Effector CD4-positive, alpha-beta T cell (primary cell): ENCODE results near the gene BAZ1B.
"Not testable (repeated sequence)": the region's sequence is repeated elsewhere in the genome, so short reads cannot be mapped to it uniquely, and the experiment has no call there.

Source experiments
- DNase-seq: peaks from one replicate; pipeline ENCODE4 v3.0.0-alpha.2; 2020

BAZ1B gene

DNA sequence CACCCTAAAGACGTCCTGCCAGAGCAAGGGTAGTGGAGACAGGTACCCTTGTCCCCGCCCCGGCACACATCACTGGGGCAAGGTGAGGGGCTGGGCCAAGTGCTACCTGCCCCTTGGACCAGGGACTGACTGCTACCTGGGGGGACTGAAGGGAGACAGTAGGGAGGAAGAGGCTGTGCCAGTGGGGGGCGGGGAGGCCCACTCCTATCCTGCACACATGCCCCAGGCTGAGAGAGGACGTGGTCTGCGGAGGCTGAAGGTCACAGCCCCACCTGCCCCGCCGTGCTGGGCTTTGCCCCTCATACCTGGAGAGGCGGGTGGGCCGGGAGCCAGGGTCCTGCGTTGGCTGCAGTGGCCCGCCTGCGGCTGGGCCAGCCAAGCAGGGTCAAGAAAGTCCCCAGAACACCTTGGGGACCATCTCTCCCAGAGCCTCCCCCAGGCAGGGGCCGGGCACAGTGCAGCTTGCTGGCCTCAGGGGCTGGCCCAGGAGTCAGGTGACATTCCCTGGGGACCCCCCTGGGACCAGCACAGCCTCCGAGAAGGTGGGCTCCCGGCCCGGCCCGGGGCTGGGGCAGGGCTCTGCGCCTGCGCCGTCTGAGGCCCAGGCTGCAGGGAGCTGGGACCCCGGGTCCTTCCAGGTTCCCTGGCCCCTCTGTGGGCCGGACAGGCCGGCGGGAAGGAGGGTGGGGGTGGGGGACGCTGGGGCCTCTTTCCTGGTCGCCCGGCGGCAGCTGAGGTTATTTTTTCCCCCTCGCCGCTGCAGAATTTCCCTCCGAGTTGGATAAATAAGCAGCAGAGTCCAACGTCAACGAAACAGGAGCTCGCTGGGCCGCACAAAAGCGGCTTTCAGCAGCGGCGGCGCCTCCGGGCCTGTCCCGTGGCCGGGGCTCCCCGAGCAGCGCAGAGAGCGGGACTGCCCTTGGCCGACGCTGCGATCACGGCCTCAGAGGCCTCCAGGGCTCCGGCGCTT is 98.3 kb downstream of the BAZ1B start:
- DNase-seq, result no peak

DNA sequence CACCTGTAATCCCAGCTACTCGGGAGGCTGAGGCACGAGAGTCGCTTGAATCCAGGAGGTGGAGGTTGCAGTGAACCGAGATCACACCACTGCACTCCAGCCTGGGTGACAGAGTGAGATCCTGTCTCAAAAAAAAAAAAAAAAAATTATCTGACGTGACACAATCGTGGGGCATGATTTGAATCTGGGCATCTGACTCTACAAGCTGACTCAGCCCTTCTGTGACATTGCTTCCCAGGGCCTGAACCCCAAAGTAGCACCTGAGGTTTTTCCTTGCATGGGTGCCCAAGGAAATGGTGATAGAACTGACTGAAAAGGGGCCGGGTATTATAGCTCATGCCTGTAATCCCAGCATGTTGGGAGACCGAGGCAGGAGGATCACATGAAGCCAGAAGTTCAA is 101.5 kb downstream of the BAZ1B start:
- DNase-seq, result not testable (repeated sequence)

DNA sequence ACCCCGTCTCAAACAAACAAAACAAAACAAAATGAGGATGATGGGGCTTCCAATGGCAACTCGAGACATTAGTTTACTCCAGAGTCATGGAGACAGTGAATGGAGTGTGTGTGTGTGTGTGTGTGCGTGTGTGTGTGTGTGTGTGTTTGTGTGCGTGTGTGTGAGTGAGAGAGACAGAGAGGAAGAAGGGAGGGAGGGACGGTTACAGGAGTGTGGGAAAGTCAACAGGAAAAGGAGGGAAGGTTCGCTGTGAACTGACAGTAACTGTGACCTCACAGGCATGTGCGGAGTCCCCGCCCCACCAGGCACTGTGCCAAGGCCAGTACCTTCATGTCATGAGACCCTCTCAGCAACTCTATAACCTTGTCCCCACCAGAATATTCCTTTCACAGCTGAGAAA is 102.1 kb downstream of the BAZ1B start:
- DNase-seq, result not testable (repeated sequence)

DNA sequence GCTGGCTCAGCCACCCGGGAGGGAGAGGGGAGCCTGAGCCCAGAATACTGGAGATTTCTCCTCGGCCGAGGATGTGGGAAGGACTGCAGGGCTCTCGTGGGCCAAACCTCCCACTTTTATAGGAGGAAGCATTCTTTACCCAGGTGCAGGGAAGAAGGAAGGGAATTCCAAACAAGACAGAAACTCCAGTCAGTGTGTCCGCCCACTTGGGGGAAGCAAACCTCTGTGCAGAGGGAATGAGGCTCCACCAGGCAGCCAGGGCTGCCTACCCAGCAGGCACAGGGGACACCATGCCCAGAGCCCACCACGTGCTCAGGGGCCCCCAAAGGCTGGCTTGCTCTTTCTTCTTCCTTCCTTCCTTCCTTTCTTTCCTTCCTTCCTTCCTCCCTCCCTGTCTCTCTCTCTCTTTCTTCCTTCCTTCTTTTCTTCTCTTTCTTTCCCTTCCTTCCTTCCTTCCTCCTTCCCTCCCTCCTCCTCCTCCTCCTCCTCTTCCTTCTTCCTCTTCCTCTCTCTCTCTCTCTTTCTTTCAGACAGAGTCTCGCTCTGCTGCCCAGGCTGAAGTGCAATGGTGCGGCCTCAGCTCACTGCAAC is 103.9 kb downstream of the BAZ1B start:
- no peak for DNase-seq

DNA sequence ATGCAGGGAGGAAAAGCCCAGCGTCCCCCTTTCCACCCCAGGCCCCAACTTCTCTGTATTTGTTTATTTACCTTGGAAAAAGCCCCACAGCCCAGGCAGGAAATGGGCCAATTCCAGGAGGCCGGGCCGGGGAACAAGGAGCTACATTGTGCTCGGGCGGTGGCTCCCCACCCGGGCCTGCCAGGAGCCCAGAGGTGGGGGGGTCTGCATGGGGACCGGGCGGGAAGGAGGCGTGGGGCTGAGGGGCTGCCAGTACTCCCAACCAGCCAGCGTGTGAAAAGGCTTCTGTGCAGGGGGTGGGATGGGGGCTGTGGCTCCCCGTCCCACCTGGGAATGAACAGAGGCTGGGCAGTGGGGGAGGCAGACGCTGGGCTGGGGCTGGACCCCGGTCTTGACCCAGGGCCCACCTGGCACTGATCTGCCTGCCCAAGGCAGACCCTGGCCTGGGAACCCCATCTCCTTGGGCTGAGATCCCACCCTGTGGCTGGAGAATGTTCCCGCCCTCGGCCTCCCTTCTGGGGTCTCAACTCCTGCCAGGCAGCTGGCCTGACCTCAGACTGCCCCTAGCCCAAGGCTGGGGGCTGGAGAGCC is 111.5 kb downstream of the BAZ1B start:
- not testable (repeated sequence) for DNase-seq

DNA sequence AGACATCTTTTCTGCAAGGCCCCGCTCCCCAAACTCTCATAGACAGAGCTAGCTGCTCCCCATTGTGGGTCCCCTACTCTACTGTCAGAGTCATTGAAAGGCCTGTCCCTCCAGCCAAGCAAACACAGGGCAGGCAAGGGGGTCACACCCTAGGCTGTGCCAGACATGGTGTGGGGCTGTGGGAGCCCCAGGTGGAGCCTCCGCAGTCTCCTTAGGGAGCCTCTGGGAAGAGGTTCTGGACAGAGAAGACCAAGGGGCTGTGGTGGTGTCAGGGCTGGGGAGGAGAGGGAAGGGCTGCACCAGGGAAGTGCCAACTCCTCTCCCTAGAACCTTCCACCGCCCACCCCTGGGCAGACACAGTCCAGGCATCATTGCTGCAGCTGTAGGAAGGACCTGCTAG is 117.2 kb downstream of the BAZ1B start:
- DNase-seq, result not testable (repeated sequence)

DNA sequence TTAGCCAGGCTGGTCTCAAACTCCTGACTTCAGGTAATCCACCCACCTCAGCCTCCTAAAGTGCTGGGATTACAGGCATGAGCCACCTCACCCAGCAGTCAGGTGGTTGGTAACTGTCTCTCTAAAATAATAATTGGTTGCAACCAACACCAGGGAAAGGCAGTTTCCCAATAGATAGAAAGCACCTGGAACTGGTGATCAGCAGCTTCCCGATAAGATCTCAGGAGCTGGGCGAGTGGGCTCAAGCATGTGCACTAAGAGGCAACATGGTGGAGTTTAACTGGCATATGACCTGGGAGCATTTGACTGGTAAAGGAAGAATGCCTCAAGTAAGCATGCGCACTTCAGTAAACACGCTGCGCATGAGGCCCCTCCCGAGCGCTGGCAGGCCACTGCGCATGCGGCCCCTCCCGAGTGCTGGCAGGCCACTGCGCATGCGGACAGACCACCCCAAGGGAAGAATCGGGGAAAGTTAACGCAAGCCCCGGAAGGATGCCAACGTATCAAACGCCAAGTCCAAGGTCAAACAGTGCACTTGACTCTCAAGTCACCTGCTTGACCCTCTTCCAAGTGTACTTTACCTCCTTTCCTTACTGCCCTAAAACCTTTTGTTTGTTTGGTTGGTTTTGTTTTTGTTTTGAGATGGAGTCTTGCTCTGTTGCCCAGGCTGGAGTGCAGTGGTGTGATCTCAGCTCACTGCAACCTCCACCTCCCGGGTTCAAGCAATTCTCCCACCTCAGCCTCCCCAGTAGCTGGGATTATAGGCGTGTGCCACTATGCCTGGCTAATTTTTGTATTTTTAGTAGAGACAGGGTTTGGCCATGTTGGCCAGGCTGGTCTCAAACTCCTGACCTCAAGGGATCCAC is 122.7 kb downstream of the BAZ1B start:
- DNase-seq, result peak; percentile 11

DNA sequence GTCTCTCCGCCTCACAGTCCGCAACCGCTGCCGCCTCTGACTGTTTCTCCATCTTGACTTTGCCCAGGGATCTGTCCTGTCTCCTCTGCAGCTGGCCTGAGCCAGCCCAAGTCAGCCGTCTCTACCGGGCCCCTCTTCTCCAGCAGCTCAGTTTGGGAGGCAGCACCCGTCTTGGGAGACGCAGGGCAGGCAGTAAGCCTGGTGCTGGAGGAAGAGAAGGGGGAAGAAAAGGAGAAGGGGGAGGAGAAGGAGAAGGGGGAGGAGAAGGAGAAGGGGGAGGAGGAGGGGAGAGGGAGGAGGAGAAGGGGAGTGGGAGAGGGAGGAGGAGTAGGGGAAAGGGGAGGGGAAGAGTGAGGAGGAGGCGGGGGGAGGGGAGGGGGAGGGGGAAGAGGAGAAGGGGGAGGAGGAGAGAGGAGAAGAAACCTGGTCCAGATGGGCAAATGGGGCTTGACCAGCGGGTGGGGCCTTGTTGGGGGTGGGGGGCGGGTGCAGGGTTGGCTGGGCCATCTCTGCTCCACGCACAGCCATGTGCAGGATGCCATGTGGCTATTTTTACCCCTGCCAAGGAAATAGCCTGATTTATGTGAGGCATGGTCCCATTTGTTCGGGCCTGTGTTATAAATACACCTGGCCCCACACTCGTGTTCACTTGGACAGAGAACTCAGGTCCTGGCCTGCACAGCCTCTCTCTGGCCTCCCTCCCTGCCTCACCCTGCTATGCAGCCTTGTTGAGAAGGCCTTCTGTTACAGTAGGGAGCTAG is 124.4 kb downstream of the BAZ1B start:
- no peak for DNase-seq

DNA sequence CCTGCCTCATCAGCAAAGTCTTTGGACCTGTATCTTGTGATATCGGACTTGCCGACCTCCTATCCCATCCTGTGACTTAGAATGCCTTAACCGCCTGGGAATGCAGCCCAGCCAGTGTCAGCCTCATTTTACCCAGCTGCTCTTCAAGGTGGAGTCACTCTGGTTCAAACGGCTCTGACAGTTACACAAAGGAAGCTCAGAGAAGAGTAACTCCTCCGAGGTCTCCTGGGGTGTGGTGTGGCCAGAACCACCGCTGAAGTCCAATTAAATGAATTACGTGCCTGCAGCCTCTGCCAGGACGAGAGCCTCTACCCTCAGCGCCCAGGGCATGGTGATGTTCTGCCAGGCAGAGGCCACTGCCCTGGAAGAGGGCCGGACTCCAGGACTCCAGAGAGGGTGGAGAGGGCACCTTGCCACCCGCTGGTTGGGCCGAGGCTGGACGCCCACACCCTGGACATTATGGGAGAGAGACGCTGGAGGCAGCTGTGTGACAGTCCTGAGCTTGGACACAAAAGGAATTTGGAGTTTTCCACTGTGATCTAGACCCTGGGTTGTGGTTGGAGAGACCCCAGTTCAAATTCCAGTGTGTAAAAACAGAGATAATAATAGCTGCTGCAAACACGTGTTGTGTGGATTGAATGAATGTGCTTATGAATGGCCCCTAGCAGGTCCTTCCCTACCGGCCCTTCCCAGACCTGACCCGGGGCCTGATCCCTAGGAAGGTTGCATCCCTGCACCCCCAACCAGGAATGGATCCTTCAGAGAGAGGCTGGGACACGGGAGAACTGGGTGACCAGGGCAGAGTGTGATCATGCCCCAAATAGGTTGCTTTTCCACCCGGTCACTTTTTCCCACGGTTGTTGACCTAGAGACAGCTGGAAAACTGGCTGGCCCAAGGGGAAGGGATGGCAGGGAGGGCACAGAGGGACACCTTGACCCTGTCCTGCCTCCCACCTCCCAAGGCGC is 126.3 kb downstream of the BAZ1B start:
- DNase-seq, result no peak

DNA sequence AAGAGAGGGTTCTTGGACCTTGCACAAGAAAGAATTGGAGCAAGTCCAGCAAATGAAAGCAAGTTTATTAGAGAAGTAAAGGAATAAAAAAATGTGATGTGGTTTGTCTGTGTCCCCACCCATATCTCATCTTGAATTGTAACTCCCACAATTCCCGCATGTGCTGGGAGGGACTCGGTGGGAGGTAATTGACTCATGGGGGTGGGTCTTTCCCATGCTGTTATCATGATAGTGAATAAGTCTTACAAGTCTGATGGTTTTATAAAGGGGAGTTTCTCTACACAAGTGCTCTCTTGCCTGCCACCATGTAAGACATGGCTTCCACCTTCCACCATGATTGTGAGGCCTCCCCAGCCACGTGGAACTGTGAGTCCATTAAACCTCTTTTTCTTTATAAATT is 127.7 kb downstream of the BAZ1B start:
- DNase-seq, result no peak

DNA sequence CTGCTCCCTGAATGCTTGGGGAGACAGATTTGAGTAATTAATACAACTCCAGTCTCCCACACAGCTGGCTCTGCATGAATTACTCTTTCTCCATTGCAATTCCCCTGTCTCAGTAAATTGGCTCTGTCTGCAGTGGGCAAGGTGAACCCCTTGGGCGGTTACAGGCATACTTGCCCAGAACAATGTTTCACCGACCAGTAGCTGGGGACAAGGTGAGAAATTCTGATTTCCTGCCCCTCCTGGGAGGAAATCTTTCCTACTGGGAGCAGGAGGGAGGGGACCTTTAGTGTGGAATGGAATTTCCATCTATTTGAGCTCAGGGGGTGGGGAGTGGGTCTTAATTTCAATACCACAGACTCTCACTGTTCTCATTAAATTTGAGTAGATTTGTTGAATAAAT is 130.7 kb downstream of the BAZ1B start:
- DNase-seq, result no peak
